Astrocyte of the cerebellum (primary cell): ENCODE measurements around the gene COQ8A.

Experiments used
- DNase-seq: peaks from one replicate; pipeline ENCODE4 v3.0.0-alpha.2; 2011; ENCODE audit warnings: low read depth
- H3K4me3 ChIP-seq: 2 replicates; pipeline ENCODE4 v1.5.1; 2011; ENCODE audit warnings: mild to moderate bottlenecking, low read depth, low read length, moderate library complexity
- in situ Hi-C: cut with HindIII; loops from 2 replicates; pipeline ENCODE4 v1.10.0; 2017; ENCODE audit warnings: low sequenced_read_pairs
- TF ChIP-seq, protein P1 (sequence below): IDR thresholded peaks from 2 replicates; pipeline ENCODE4 v1.5.1; 2012; ENCODE audit warnings: low read length, low read depth, moderate library complexity, mild to moderate bottlenecking; ENCODE audit errors: missing control alignments

COQ8A gene

GRCh38 chr1:226981386-226981817, 41.3 kb downstream of the COQ8A start:
- TF ChIP-seq, protein P1, sequence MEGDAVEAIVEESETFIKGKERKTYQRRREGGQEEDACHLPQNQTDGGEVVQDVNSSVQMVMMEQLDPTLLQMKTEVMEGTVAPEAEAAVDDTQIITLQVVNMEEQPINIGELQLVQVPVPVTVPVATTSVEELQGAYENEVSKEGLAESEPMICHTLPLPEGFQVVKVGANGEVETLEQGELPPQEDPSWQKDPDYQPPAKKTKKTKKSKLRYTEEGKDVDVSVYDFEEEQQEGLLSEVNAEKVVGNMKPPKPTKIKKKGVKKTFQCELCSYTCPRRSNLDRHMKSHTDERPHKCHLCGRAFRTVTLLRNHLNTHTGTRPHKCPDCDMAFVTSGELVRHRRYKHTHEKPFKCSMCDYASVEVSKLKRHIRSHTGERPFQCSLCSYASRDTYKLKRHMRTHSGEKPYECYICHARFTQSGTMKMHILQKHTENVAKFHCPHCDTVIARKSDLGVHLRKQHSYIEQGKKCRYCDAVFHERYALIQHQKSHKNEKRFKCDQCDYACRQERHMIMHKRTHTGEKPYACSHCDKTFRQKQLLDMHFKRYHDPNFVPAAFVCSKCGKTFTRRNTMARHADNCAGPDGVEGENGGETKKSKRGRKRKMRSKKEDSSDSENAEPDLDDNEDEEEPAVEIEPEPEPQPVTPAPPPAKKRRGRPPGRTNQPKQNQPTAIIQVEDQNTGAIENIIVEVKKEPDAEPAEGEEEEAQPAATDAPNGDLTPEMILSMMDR: no peak
- DNase-seq: no peak
- in situ Hi-C loops: no loop called here
- H3K4me3 ChIP-seq: no peak overlapping the region

DNA sequence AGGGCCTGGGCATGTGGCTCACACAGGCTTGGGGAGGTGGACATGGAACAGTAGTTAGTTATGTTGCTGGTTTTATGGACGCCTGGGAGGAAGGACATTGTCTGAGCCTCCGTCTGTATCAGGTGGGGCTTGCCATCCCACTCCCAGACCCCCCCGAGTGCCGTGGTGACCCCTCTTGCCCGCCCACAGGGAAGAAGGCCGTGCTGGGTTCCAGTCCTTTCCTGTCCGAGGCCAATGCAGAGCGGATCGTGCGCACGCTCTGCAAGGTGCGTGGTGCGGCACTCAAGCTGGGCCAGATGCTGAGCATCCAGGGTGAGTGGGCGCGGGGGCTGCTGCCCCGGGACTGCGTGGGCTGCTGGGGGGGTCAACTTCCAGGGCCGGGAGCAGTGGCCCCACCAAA, 41.7 kb downstream of the COQ8A start:
- TF ChIP-seq, protein P1: no peak
- in situ Hi-C loops: no loop called here
- no peak overlapping the region for H3K4me3 ChIP-seq
- DNase-seq: no peak

- in situ Hi-C loops: no loop called here
- TF ChIP-seq, protein P1: no peak
- no peak for DNase-seq
- no peak overlapping the region for H3K4me3 ChIP-seq
Measured at GRCh38 chr1:226982451-226983177, 42.5 kb downstream of the COQ8A start.

DNA sequence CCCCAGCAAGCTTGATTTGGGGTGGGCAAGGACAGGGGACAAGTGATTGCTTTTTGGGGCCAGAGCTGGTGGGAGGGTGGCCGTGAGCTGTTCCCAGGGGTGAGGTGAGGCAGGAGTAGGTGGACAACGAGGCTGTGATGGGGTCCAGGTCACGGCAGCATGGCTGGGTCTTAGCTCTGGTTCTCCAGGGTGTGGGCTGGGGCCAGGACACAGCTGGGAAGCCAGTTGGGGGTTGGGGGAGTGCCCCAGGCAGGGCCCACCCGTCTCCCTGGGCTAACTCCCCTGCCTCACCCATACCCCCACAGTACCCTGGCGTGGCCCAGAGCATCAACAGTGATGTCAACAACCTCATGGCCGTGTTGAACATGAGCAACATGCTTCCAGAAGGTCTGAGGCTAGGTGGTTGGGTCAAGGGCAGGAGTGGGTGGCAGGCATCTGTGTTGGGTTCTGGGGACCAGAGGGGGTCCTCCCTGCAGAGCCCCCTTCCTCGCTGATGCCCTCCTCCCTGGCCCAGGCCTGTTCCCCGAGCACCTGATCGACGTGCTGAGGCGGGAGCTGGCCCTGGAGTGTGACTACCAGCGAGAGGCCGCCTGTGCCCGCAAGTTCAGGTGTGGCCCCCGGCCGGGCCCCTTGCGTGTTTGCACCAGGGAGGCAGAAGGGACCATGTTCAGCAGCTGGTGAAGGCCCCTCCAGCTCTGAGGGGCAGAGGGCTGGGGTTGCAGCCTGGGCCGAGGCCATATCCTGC, 43.3 kb downstream of the COQ8A start:
- no peak overlapping the region for H3K4me3 ChIP-seq
- in situ Hi-C loops: no loop called here
- DNase-seq: no peak
- TF ChIP-seq, protein P1: no peak

DNA sequence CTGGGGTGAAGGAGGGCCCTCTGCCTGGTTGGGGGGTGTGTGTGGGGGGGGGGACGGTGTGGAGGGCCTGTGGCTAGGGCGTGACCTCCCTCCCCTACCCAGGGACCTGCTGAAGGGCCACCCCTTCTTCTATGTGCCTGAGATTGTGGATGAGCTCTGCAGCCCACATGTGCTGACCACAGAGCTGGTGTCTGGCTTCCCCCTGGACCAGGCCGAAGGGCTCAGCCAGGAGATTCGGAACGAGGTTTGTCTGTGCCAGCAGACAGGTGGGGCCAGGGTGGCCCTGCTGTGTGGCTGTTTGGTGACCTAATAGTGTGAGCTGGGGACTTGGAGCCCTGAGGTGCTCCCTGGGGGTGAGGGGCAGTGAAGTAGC, 43.9 kb downstream of the COQ8A start:
- TF ChIP-seq, protein P1: no peak
- in situ Hi-C loops: no loop called here
- DNase-seq: no peak
- no peak overlapping the region for H3K4me3 ChIP-seq

- no peak overlapping the region for H3K4me3 ChIP-seq
- in situ Hi-C loops: no loop called here
- TF ChIP-seq, protein P1: no peak
- no peak for DNase-seq
Measured at GRCh38 chr1:226984521-226985238, 44.6 kb downstream of the COQ8A start.
